ENCODE data around the gene ADAMTSL5. TPM values are rescaled to one million over a fixed set of nuclear protein-coding genes. Genes with fewer than 3 reads are reported as not detected.
A peak's percentile ranks its signal among the peaks of the same experiment; 100 is the strongest.

The ADAMTSL5 gene
- total and polyA plus RNA-seq, 9 of the 15 experiments (the other 6 are each of a cell fraction or from before 2014, with no cell fraction given), result 1.0 to 11.6 (median 4.1) TPM

- TF ChIP-seq MNT (conservative IDR thresholded peaks at IDR 0.05) (peak in 1 of 2 experiments; percentile 44; a peak in 1 of 4 replicates), ZNF121 (CRISPR knock-in tag; conservative IDR thresholded peaks at IDR 0.05) (0 out of 2 replicates have a peak, but pooled peaks have one; percentile 5), GTF3C2 (IDR thresholded peaks at IDR 0.05; ENCODE audit: borderline replicate concordance, extremely low read depth, insufficient read length) (peak; percentile 74), ZNF431 (CRISPR knock-in tag; IDR thresholded peaks at IDR 0.05) (no peak), HMGN3 (IDR thresholded peaks at IDR 0.05; ENCODE audit: borderline replicate concordance, extremely low read depth, insufficient read length, low read depth, low read length) (peak; percentile 47), CTBP1 (IDR thresholded peaks at IDR 0.05; ENCODE audit: borderline replicate concordance) (0 out of 2 replicates have a peak, but pooled peaks have one; percentile 26), HDAC1 (IDR thresholded peaks at IDR 0.05) (0 out of 4 replicates have a peak, but pooled peaks of 1 of the 2 experiments have one; percentile 13), RCOR1 (IDR thresholded peaks at IDR 0.05; ENCODE audit: borderline replicate concordance in 1 of 2, low read depth in 2 of 2, low read length in 2 of 2) (peak in 1 of 2 experiments; percentile 59; a peak in 2 of 4 replicates), ZC3H4 (CRISPR knock-in tag; IDR thresholded peaks at IDR 0.05; ENCODE audit: borderline replicate concordance) (peak; percentile 41; the same call in 1 of the 2 replicates), THAP12 (CRISPR knock-in tag; IDR thresholded peaks at IDR 0.05) (0 out of 2 replicates have a peak, but pooled peaks have one; percentile 19), ZSCAN29 (IDR thresholded peaks at IDR 0.05) (no peak), ZNF436 (CRISPR knock-in tag; IDR thresholded peaks at IDR 0.05) (peak; percentile 81; the same call in 1 of the 2 replicates), TCF7 (IDR thresholded peaks at IDR 0.05; ENCODE audit: borderline replicate concordance) (peak; percentile 27; the same call in 1 of the 2 replicates), VEZF1 (CRISPR knock-in tag; IDR thresholded peaks at IDR 0.05) (peak; percentile 82), ATF3 (IDR thresholded peaks at IDR 0.05) (peak; percentile 36; the same call in 1 of the 2 replicates), ATF3 (CRISPR knock-in tag; conservative IDR thresholded peaks at IDR 0.05) (no peak)
Measured at GRCh38 chr19:1513499-1514294, 878 bp upstream of the ADAMTSL5 start (continued).
